UCSD-AML1 (cell line): ENCODE data around the gene COL18A1.

Source experiments
- DNase-seq: peaks from one replicate; lab custom pipeline; 2025; ENCODE audit not compliant: unreplicated experiment; lab: John Stamatoyannopoulos, UW

Gene COL18A1

DNA sequence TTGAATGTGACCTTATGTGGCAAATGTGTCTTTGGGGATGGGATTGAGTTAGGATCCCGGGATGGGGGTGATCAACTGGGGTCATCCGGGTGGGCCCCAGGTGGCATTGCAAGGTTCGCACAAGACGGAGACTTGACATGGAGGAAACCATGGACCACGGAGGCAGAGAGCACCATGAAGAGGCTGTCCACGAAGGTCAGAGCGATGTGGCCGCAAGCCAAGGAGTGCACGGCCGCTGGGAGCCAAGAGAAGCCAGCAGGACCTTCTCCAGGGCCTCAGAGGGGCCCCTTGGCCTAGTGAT is 22.3 kb upstream of the COL18A1 start:
- DNase-seq = no peak

- DNase-seq = no peak
Measured at GRCh38 chr21:45383111-45383614, 21.8 kb upstream of the COL18A1 start.

GRCh38 chr21:45383615-45384201 is 21.3 kb upstream of the COL18A1 start:
- DNase-seq = no peak

GRCh38 chr21:45384656-45385548 is 20.1 kb upstream of the COL18A1 start:
- DNase-seq = no peak

DNA sequence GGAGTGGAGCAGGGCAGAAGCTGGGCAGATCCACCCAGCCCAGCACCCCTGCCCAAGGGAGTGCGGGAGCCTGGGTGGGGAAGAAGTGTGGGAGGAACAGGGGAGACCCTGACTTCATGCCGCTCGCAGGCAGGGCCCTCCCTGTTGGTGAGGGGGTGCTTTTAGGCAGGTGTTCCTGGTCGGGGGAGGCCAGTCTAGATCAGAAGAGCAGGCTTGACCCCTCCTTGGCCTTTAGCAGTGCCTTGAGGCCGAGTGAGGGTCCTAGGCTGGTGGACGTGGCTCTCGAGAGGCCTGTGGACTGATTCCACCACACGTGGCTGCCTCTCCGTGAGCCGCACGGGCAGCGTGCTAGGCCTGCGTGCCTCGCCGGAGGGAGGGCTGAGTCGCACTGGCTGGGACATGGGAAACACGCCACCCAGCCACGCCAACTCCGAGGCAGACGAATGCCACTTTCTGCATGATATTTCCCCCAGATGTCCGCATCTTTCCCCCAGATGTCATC is 19.4 kb upstream of the COL18A1 start:
- no peak for DNase-seq

DNA sequence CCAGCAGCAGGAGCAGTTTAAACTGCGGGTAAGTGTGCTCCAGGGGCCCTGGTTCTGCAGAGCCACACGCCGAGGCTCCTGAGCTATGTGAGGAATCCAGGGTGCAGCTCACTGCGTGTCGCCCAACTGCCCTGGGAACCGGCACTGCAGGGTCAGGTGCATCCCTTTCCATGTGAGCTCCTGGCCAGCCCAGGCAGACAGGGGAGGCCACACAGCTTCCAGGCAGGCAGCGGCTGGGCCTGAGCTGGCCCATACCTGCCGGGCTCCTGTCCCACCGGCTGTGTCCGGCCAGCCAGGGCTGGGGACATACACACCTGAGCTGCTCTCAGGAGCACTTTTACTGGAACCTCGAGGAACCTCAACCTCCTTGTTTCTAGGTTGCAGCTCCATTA is 18.6 kb upstream of the COL18A1 start:
- DNase-seq = no peak

- DNase-seq = no peak
Measured at GRCh38 chr21:45386728-45387371, 18.1 kb upstream of the COL18A1 start.

GRCh38 chr21:45387506-45387905 is 17.5 kb upstream of the COL18A1 start:
- DNase-seq = no peak

DNA sequence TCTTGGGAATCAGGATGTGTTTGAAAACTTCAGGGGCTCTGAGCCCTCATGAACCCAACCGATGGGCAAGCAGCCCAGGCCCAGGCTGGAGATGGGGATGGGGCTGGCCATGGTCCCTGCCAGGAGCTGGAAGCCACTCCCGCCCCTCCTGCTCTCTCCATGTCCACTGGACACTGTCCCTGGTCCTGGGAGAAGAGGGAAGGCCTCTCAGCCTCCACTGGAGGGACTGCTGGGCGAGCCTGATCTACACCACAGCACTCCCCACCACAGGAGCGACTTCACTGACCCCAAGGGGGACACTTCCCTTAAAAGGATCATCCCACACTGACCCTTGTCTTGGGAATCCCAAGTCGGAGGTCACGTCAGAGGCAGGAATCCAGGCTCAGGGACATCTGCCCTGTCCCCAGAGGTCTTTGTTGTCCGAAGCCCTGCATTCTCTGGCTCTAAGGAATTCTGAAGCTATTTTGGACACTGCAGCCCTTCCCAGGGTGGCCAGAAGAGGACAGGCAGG is 16.9 kb upstream of the COL18A1 start:
- DNase-seq = no peak

- no peak for DNase-seq
Measured at GRCh38 chr21:45388611-45389296, 16.2 kb upstream of the COL18A1 start.

DNA sequence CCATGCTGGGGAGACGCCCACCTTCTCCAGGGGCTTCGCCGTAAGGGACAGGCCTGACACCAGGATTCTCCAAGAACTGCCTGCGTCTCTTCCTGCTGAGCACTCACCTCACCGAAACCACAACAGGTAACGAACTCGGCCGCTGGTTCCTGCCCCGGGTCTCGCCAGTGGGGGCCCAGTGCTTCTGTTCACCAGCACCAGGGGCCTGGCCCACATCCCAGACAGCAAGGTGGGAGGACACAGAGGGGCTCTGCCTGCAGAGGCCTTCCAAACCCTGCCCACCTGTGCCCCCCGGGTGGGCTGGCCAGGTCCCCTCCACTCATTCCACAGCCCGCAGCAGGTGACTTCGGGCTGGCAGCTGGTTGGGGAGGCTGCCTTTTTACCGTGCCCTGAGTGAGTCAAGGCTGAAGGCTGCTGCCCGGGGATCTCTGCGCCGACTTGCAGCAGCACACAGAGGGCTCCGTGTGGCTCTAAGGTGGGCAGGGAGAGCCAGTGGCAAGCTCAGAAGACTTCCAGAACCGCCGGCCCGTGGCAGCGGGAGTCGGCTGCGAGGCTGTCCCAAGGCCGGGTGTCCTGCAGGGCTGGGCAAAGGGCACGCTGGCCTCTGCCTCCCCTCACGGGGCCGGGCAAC is 14.7 kb upstream of the COL18A1 start:
- DNase-seq = no peak

- DNase-seq = no peak
Measured at GRCh38 chr21:45390831-45391742, 13.9 kb upstream of the COL18A1 start.

- no peak for DNase-seq
Measured at GRCh38 chr21:45391743-45392572, 13.0 kb upstream of the COL18A1 start.

- DNase-seq = no peak
Measured at GRCh38 chr21:45392573-45392971, 12.4 kb upstream of the COL18A1 start.

- DNase-seq = no peak
Measured at GRCh38 chr21:45393021-45393420, 11.9 kb upstream of the COL18A1 start.

- no peak for DNase-seq
Measured at GRCh38 chr21:45393833-45394638, 10.9 kb upstream of the COL18A1 start.

- DNase-seq = no peak
Measured at GRCh38 chr21:45396620-45396995, 8.4 kb upstream of the COL18A1 start.

DNA sequence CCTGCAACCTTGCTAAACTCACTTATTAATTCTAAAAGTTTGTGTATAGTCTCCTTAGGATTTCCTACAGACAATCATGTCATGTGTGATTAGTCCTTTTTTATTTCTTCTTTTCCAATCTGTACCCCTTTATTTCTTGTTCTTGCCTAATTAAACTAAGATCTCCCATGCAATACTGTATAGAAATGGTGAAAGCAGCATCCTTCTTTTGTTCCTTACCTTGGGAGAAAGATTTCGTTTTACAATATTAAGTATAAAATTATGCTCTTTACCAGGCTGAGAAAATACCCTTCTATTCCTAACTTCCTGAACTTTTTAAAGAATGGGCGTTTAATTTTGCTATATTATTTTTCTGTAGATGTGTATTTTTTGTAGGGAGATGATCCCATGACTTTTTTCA is 7.6 kb upstream of the COL18A1 start:
- DNase-seq = no peak
